NT2/D1 (cell line): Measurements from ENCODE around the gene EEFSEC.

ENCODE experiments used
- SUZ12 ChIP-seq: IDR thresholded peaks from 2 replicates; pipeline ENCODE4 v1.6.1; 2011; ENCODE audit not compliant: insufficient read length, insufficient read depth; ENCODE audit errors: extremely low read depth
- YY1 ChIP-seq: IDR thresholded peaks from 2 replicates; pipeline ENCODE4 v1.6.1; 2011; ENCODE audit not compliant: insufficient read length, insufficient read depth
- ZNF274 ChIP-seq: IDR thresholded peaks from 2 replicates; pipeline ENCODE4 v1.6.1; 2011; ENCODE audit warnings: mild to moderate bottlenecking, low read depth, low read length

DNA sequence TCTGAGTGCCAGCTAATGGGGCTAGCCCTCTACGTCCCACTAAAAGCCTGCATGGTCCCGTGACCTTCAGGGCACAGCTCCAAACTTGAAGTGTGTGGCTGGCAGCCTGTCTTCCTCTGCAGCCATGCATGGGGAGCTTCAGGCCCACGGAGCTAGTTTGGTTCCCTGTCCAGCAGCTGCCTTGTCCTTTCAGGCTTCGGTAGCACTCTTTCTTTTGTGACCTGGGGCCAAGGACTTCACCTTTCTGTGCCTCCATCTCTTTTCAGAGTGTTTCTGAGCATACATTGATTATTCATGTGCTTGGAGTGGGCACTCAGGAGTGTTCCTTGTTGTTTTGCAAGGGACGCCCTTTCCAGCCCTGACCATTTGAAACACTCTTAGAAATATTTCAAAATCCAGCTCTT is 158.2 kb downstream of the EEFSEC start:
- TF ChIP-seq ZNF274 (no peak), SUZ12 (no peak), YY1 (no peak)
